IMR-90 (cell line): ENCODE results near the gene YTHDC2. TPM values are rescaled to one million over a fixed set of nuclear protein-coding genes. Genes with fewer than 3 reads are reported as not detected.

Source experiments
- ATAC-seq: fragments of 200-7000 bp; cut with Tn5 transposase; 2 replicates; pipeline ENCODE4 v1.9.1; 2020; ENCODE audit warnings: low read depth, mild to moderate bottlenecking, moderate library complexity
- BruUV-seq: library from RNA; stranded (reverse); fragments of 400-500 nt; replicated peaks from 2 replicates; lab custom pipeline; 2021; lab: Mats Ljungman, UMichigan
- CTCF ChIA-PET: fragments of 300-600 bp; formaldehyde crosslinking; extraction: SDS; loops from one replicate; lab custom pipeline; 2021; ENCODE audit warnings: antibody characterized with exemption; lab: Yijun Ruan, JAX
- POLR2A ChIA-PET: fragments of 300-600 bp; sonication (Branson Sonifier 250); formaldehyde crosslinking; loops from one replicate; lab custom pipeline; 2022; ENCODE audit warnings: antibody characterized with exemption; ENCODE audit not compliant: unreplicated experiment; lab: Charles Lee
- DNase-seq: peaks from one replicate; pipeline ENCODE4 v3.0.0; 2013
- H2AFZ ChIP-seq: replicated peaks from 2 replicates; pipeline ENCODE3; 2013; ENCODE audit warnings: low read length, mild to moderate bottlenecking; ENCODE audit not compliant: poor library complexity
- H2AK5ac ChIP-seq: 2 replicates; pipeline ENCODE4 v1.6.1; 2013; ENCODE audit warnings: low read depth, low read length, inconsistent platforms
- H2AK9ac ChIP-seq: replicated peaks from 2 replicates; pipeline ENCODE3; 2013; ENCODE audit warnings: mild to moderate bottlenecking, low read depth, low read length, moderate library complexity; ENCODE audit not compliant: poor library complexity
- H2BK120ac ChIP-seq: 2 replicates; pipeline ENCODE4 v1.6.1; 2013; ENCODE audit warnings: low read depth, low read length, inconsistent platforms
- H2BK15ac ChIP-seq: 3 replicates; pipeline ENCODE4 v1.6.1; 2013; ENCODE audit warnings: low read depth, low read length, inconsistent platforms
- H2BK20ac ChIP-seq: 2 replicates; pipeline ENCODE4 v1.6.1; 2013; ENCODE audit warnings: low read depth, mild to moderate bottlenecking, inconsistent platforms, low read length, moderate library complexity
- H2BK5ac ChIP-seq: 2 replicates; pipeline ENCODE4 v1.6.1; 2013; ENCODE audit warnings: mild to moderate bottlenecking, low read depth, low read length, inconsistent platforms; ENCODE audit not compliant: poor library complexity, severe bottlenecking
- H3K14ac ChIP-seq: replicated peaks from 2 replicates; pipeline ENCODE4 v1.6.1; 2013; ENCODE audit warnings: low read depth, low read length, inconsistent platforms
- H3K18ac ChIP-seq: 2 replicates; pipeline ENCODE4 v1.6.1; 2013; ENCODE audit warnings: low read depth, low read length, control low read depth
- H3K23ac ChIP-seq: 2 replicates; pipeline ENCODE4 v1.6.1; 2013; ENCODE audit warnings: low read depth, low read length, inconsistent platforms
- H3K27ac ChIP-seq: 2 replicates; pipeline ENCODE4 v1.5.1; 2013; ENCODE audit warnings: mild to moderate bottlenecking, control low read depth, low read length; ENCODE audit not compliant: insufficient read depth
- H3K27me3 ChIP-seq: 2 replicates; pipeline ENCODE4 v1.6.1; 2013; ENCODE audit warnings: low read length; ENCODE audit not compliant: control insufficient read depth, insufficient read depth
- H3K36me3 ChIP-seq: 2 replicates; pipeline ENCODE4 v1.6.1; 2013; ENCODE audit warnings: low read length, mixed read lengths; ENCODE audit not compliant: control insufficient read depth, insufficient read depth
- H3K4ac ChIP-seq: 2 replicates; pipeline ENCODE4 v1.6.1; 2013; ENCODE audit warnings: low read depth, low read length, inconsistent platforms
- H3K4me1 ChIP-seq: 2 replicates; pipeline ENCODE4 v1.6.1; 2013; ENCODE audit warnings: low read length, mixed read lengths; ENCODE audit not compliant: control insufficient read depth, insufficient read depth
- H3K4me2 ChIP-seq: 2 replicates; pipeline ENCODE4 v1.6.1; 2013; ENCODE audit warnings: low read depth, mild to moderate bottlenecking, control low read depth, low read length, moderate library complexity
- H3K4me3 ChIP-seq: 2 replicates; pipeline ENCODE4 v1.5.1; 2013; ENCODE audit warnings: low read depth, mild to moderate bottlenecking, control low read depth, low read length, moderate library complexity; ENCODE audit not compliant: insufficient read depth
- H3K56ac ChIP-seq: 2 replicates; pipeline ENCODE4 v1.6.1; 2013; ENCODE audit warnings: low read length, inconsistent platforms; ENCODE audit not compliant: insufficient read depth; ENCODE audit errors: extremely low read depth
- H3K79me1 ChIP-seq, 2 experiments: 2 replicates each; pipeline ENCODE4 v1.6.1; 2013; ENCODE audit warnings: low read length in 2 of 2, inconsistent platforms in 1 of 2, low read depth in 1 of 2
- H3K9ac ChIP-seq: 2 replicates; pipeline ENCODE4 v1.6.1; 2013; ENCODE audit warnings: low read depth, low read length, control low read depth
- H3K9me1 ChIP-seq: 2 replicates; pipeline ENCODE4 v1.6.1; 2013; ENCODE audit warnings: low read length, inconsistent platforms; ENCODE audit not compliant: insufficient read depth
- H3K9me3 ChIP-seq: 2 replicates; pipeline ENCODE4 v1.6.1; 2013; ENCODE audit warnings: low read length; ENCODE audit not compliant: control insufficient read depth, insufficient read depth
- H4K20me1 ChIP-seq: 2 replicates; pipeline ENCODE4 v1.6.1; 2013; ENCODE audit warnings: low read length, inconsistent platforms; ENCODE audit not compliant: insufficient read depth
- H4K5ac ChIP-seq: 2 replicates; pipeline ENCODE4 v1.6.1; 2013; ENCODE audit warnings: mild to moderate bottlenecking, low read depth, low read length, control low read depth
- H4K8ac ChIP-seq, 2 experiments: 2 replicates each; pipeline ENCODE4 v1.6.1; 2013; ENCODE audit warnings: low read depth in 2 of 2, low read length in 2 of 2, control low read depth in 1 of 2, inconsistent platforms in 1 of 2
- H4K91ac ChIP-seq: 2 replicates; pipeline ENCODE4 v1.6.1; 2013; ENCODE audit warnings: low read depth, low read length, inconsistent platforms; ENCODE audit not compliant: insufficient read depth
- BHLHE40 ChIP-seq: fragments of 150-350 bp; IDR thresholded peaks from 2 replicates; pipeline ENCODE4 v1.6.1; 2016; ENCODE audit warnings: mild to moderate bottlenecking, low read depth, low read length
- CEBPB ChIP-seq: IDR thresholded peaks from 2 replicates; pipeline ENCODE4 v1.6.1; 2012; ENCODE audit warnings: low read depth, low read length, improper control_type of control experiment
- CHD1 ChIP-seq: IDR thresholded peaks from 2 replicates; pipeline ENCODE4 v1.6.1; 2012; ENCODE audit warnings: low read depth, low read length, improper control_type of control experiment
- ELK1 ChIP-seq: fragments of 150-350 bp; IDR thresholded peaks from 2 replicates; pipeline ENCODE4 v1.6.1; 2016; ENCODE audit warnings: low read depth, mild to moderate bottlenecking, low read length, moderate library complexity, borderline replicate concordance
- FOS ChIP-seq: fragments of 150-350 bp; IDR thresholded peaks from 2 replicates; pipeline ENCODE4 v1.6.1; 2016; ENCODE audit warnings: low read depth, low read length
- MAFK ChIP-seq: IDR thresholded peaks from 2 replicates; pipeline ENCODE4 v1.6.1; 2012; ENCODE audit warnings: low read depth, low read length, improper control_type of control experiment
- MAZ ChIP-seq: IDR thresholded peaks from 2 replicates; pipeline ENCODE4 v1.6.1; 2012; ENCODE audit warnings: low read depth, mild to moderate bottlenecking, low read length, improper control_type of control experiment, moderate library complexity, borderline replicate concordance
- MXI1 ChIP-seq: IDR thresholded peaks from 2 replicates; pipeline ENCODE4 v1.6.1; 2012; ENCODE audit warnings: low read depth, mild to moderate bottlenecking, low read length, moderate library complexity, borderline replicate concordance
- RAD21 ChIP-seq: IDR thresholded peaks from 2 replicates; pipeline ENCODE4 v1.6.1; 2012; ENCODE audit warnings: low read length, improper control_type of control experiment
- RCOR1 ChIP-seq: IDR thresholded peaks from 2 replicates; pipeline ENCODE4 v1.6.1; 2012; ENCODE audit warnings: mild to moderate bottlenecking, low read length, improper control_type of control experiment; ENCODE audit not compliant: insufficient replicate concordance
- SMC3 ChIP-seq: fragments of 150-350 bp; IDR thresholded peaks from 2 replicates; pipeline ENCODE4 v1.6.1; 2016; ENCODE audit warnings: low read depth, mild to moderate bottlenecking, antibody characterized with exemption, low read length, moderate library complexity
- WGBS, 2 experiments: methylation state at CpG; one replicate each; pipeline versions ENCODE4 v1.1.5 to v1.1.7; 2013; ENCODE audit warnings: missing lambda C conversion rate in 2 of 2; ENCODE audit not compliant: insufficient read length in 1 of 2; ENCODE audit errors: extremely low coverage in 2 of 2; 5-methylcytosine and 5-hydroxymethylcytosine counted together
- dilution Hi-C: fragments of 300-500 bp; cut with HindIII; formaldehyde crosslinking; loops from one replicate; pipeline ENCODE4 v1.14.3; 2018; ENCODE audit warnings: low sequenced_read_pairs; ENCODE audit not compliant: unreplicated experiment
- in situ Hi-C: fragments of 300-500 bp; cut with MboI; formaldehyde crosslinking; loops from 3 replicates; pipeline ENCODE4 v1.14.3; 2019; ENCODE audit warnings: low sequenced_read_pairs, inconsistent platforms, mixed read lengths
- intact Hi-C: fragments of 100-400 bp; cut with micrococcal nuclease; formaldehyde crosslinking; loops from 2 replicates; pipeline ENCODE4 v1.10.0; 2022
- polyA plus RNA-seq, 3 experiments: library from polyadenylated mRNA; depleted of rRNA; stranded (reverse); fragments of >200 nt; gene quantifications; 2 replicates each; pipeline ENCODE4 v1.2.3, GENCODE V29; 2012; ENCODE audit warnings: low replicate concordance in 1 of 3
- total RNA-seq: library from RNA; depleted of rRNA; stranded (reverse); fragments of >200 nt; gene quantifications from 2 replicates; pipeline ENCODE4 v1.2.3, GENCODE V29; 2012
- TF ChIP-seq, protein P1 (sequence below): conservative IDR thresholded peaks from 2 replicates; pipeline ENCODE4 v1.5.1; 2012; ENCODE audit warnings: mild to moderate bottlenecking, low read depth, low read length, improper control_type of control experiment

Gene YTHDC2
- total and polyA plus RNA-seq, 2 of the 4 experiments (the other 2 are of a cell fraction): 6.5 to 13.4 TPM

DNA sequence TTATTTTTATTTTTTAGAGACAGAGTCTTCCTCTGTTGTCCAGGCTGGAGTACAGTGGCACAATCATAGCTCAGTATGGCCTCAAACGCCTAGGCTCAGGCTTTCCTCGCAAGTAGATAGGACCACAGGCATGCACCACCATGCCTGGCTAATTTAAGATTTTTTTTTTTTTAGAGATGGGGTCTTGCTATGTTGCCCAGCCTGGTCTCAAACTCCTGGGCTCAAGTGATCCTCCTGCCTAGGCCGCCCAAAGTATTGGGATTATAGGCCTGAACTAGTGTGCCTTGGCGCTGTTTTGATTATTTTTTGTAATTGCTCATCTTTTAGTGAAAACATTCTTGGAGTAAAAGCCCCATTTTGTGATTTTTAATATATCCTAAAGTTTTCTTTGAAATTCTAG lies 5.4 kb downstream of the YTHDC2 start:
- Histone ChIP-seq H4K91ac (no peak overlapping the region), H3K27me3 (no peaks in the 10 kb centered on the region), H2BK120ac (no peak overlapping the region), H2BK15ac (no peak overlapping the region), H2AK5ac (no peak overlapping the region), H3K4me1 (peaks cover 8% of the 10 kb centered on the region), H3K23ac (no peak overlapping the region), H4K8ac (no peak overlapping the region), H3K9ac (no peak overlapping the region), H3K14ac (no peak overlapping the region), H4K20me1 (no peaks in the 10 kb centered on the region; the same call in 1 of the 2 replicates), H2AK9ac (no peak overlapping the region), H3K27ac (no peak overlapping the region), H3K4me2 (no peak overlapping the region), H3K36me3 (peaks cover 3% of the 10 kb centered on the region; the same call in 1 of the 2 replicates), H3K56ac (no peak overlapping the region), H3K79me1 (peaks cover 21 to 42% of the 10 kb centered on the region in 2 experiments), H2AFZ (no peak overlapping the region), H2BK20ac (no peak overlapping the region), H3K9me3 (no peaks in the 10 kb centered on the region), H3K18ac (no peak overlapping the region), H4K5ac (no peak overlapping the region), H3K4ac (no peak overlapping the region), H2BK5ac (no peak overlapping the region), H3K4me3 (no peak overlapping the region), H3K9me1 (no peaks in the 10 kb centered on the region)
- CTCF ChIA-PET: no interaction called here
- in situ Hi-C loops: no loop called here
- no TSS peak for BruUV-seq
- TF ChIP-seq CEBPB: no peak
- no peak for TF ChIP-seq SMC3
- TF ChIP-seq MAZ: no peak
- no peak for TF ChIP-seq BHLHE40
- TF ChIP-seq RCOR1: no peak
- TF ChIP-seq, protein P1, sequence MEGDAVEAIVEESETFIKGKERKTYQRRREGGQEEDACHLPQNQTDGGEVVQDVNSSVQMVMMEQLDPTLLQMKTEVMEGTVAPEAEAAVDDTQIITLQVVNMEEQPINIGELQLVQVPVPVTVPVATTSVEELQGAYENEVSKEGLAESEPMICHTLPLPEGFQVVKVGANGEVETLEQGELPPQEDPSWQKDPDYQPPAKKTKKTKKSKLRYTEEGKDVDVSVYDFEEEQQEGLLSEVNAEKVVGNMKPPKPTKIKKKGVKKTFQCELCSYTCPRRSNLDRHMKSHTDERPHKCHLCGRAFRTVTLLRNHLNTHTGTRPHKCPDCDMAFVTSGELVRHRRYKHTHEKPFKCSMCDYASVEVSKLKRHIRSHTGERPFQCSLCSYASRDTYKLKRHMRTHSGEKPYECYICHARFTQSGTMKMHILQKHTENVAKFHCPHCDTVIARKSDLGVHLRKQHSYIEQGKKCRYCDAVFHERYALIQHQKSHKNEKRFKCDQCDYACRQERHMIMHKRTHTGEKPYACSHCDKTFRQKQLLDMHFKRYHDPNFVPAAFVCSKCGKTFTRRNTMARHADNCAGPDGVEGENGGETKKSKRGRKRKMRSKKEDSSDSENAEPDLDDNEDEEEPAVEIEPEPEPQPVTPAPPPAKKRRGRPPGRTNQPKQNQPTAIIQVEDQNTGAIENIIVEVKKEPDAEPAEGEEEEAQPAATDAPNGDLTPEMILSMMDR: no peak
- TF ChIP-seq MXI1: no peak
- TF ChIP-seq CHD1: no peak
- no peak for TF ChIP-seq ELK1
- TF ChIP-seq MAFK: no peak
- TF ChIP-seq RAD21: no peak
- TF ChIP-seq FOS: no peak
- no peak for ATAC-seq
- intact Hi-C loops: loop anchor here (1.0 to 10.0 kb wide), 2 partner anchors 314 to 452 kb away; no protein-coding TSS in a partner anchor
- 100% methylated on average over 2 of the region's 4 CpGs; no CpG with 5 or more reads in 1 of the 2 experiments for WGBS, 2 experiments
- no peak for DNase-seq
- POLR2A ChIA-PET: no interaction called here
- dilution Hi-C loops: no loop called here
